AG10803 (cell line): Measurements from ENCODE around the gene EEIG1.

Experiments
- DNase-seq: peaks from one replicate; pipeline ENCODE4 v3.0.0; 2010; ENCODE audit warnings: low read depth
- H3K4me3 ChIP-seq: 2 replicates; pipeline ENCODE4 v1.5.1; 2011; ENCODE audit warnings: mild to moderate bottlenecking, low read length, control low read depth
- TF ChIP-seq, protein P1 (sequence below): conservative IDR thresholded peaks from 2 replicates; pipeline ENCODE4 v1.5.1; 2011; ENCODE audit warnings: mild to moderate bottlenecking, low read length, control low read depth, inconsistent platforms

EEIG1 gene

DNA sequence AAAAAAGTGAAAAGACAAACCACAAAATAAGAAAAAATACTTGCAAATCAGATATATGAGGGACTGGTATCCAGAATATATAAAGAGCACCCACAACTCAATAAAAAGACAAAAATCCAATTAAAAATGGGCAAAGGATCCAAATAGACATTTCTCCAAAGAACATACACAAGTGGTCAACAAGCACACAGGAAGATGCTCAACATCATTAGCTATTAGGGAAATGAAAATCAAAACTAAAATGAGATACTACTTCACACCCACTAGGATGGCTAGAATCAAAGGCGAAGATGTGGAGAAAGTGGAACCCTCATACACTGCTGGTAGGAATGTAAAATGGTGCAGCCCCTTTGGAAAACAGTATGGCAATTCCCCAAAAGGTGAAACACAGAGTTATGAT lies 22.1 kb downstream of the EEIG1 start:
- DNase-seq, result no peak
- TF ChIP-seq, protein P1, sequence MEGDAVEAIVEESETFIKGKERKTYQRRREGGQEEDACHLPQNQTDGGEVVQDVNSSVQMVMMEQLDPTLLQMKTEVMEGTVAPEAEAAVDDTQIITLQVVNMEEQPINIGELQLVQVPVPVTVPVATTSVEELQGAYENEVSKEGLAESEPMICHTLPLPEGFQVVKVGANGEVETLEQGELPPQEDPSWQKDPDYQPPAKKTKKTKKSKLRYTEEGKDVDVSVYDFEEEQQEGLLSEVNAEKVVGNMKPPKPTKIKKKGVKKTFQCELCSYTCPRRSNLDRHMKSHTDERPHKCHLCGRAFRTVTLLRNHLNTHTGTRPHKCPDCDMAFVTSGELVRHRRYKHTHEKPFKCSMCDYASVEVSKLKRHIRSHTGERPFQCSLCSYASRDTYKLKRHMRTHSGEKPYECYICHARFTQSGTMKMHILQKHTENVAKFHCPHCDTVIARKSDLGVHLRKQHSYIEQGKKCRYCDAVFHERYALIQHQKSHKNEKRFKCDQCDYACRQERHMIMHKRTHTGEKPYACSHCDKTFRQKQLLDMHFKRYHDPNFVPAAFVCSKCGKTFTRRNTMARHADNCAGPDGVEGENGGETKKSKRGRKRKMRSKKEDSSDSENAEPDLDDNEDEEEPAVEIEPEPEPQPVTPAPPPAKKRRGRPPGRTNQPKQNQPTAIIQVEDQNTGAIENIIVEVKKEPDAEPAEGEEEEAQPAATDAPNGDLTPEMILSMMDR, result no peak
- H3K4me3 ChIP-seq, result no peak overlapping the region

DNA sequence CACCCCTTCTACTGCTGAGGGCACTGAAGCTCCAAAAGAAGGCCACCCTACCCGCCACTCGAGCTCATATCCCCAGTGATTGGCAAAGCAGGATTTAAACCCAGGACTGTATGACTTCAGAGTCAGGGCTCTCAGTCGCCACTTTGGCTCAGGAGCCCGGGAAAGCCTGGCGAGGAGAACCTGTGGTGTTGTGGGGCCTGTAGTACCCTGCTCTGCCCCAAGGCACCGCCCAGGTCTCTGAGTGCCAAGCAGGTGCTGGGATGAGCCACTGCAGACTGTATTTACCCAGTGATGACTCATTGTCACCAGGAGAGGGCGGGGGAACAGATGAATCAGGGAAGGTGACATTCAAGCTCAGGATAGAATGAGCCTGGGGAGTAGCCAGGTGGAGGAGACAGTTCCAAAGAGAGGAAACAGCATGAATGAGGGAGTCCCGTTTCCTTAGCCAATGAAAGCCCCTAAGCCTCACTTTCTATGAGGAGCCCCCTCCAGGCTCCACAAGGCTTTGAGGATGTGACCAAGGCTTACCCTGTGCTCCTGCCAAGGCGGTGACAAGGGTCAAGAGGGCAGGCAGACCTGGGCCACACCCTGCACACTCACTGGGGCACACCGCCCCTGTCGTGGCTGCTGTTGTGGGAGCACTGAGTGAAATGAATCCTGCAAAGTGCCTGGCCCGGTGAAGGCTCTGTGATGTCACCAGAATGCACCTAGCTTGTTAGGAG lies 25.3 kb downstream of the EEIG1 start:
- no peak for DNase-seq
- TF ChIP-seq, protein P1, result peak; percentile 29
- no peak overlapping the region for H3K4me3 ChIP-seq

- no peak overlapping the region for H3K4me3 ChIP-seq
- TF ChIP-seq, protein P1, result no peak
- DNase-seq, result no peak
Measured at GRCh38 chr9:127954831-127955293, 25.9 kb downstream of the EEIG1 start.

DNA sequence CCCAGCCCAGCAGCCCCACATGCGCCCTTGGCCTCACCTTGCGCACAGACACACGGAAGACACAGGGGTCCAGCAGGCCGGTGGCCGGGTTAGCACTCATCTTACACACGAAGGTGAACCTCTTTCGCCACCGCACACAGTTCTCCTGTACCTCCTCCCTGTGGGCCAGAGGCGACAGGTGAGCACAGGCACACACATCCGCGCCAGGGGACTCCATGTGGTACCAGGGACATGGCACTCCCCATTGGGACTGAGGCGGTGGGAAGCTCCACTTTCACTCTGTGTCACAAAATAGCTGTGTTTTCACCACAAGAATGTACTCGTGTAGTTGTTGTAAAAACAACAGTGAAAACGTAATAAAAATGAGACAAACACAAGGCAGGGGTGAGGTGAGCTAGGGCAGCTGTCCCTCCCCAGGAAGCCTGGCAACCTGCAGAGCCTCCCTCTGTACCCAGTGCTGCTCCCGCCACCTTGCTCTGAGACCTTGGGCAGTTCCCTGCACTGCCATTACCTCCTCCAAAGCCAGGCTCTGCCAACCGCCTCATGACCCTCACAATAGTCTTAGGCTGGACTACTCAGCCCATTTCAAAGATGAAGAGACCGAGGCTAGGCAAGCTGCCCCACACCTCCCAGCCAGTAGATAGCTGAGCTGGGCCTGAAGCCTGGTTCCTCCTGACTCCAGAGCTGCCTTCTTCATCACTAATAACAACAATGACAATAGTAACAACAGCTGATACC lies 26.9 kb downstream of the EEIG1 start:
- no peak for DNase-seq
- TF ChIP-seq, protein P1, result no peak

GRCh38 chr9:127953154-127953553 lies 27.6 kb downstream of the EEIG1 start:
- TF ChIP-seq, protein P1, result no peak
- H3K4me3 ChIP-seq, result no peak overlapping the region
- no peak for DNase-seq

More for the DNA sequence above, 26.9 kb downstream of the EEIG1 start:
- no peak overlapping the region for H3K4me3 ChIP-seq

DNA sequence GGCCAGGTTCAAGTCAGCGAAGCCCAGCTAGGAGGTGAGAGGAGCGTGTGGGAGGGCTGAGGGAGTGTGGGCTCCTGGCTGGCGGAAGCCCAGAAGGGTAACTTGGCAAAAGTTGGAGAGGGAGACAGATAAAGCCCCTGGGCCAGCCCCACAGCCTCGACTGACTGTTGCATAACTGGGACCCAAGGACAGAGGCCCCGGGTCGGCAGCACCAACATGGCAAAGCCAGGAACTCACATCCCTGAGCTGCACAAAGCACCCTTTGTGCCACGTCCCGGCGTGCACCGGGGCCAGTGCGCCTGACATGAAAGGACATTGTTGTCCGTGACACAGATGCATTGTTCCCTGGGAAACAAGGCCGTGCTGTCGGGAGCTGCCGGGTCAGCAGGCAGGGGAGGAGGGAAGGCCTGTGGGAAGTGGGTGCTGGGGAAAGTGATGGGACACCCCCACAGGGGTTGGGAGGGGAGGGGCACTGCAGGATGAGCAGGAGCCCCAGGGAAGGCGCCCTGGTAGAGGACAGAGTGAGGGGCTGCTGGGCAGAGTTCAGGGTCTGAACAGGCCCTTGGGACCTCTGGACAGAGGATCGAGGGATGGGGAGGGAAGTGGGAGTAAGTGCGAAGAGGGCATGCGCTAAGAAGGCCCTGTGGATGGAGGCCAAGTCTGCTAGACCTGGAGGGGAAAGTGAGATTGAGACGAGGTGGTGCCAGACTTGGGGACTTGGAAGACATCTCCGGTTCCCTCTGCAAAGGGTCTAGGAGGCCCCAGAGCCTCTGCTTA lies 30.1 kb downstream of the EEIG1 start:
- no peak overlapping the region for H3K4me3 ChIP-seq
- TF ChIP-seq, protein P1, result no peak
- DNase-seq, result no peak
